Activated CD4-positive, CD25-positive, alpha-beta regulatory T cell (primary cell): ENCODE measurements around the gene TPRKB.
"Not testable (repeated sequence)": the region's sequence is repeated elsewhere in the genome, so short reads cannot be mapped to it uniquely, and the experiment has no call there.

Experiments used
- DNase-seq, 4 experiments: peaks; one replicate each; lab custom pipeline; 2025; lab: John Stamatoyannopoulos, UW

The TPRKB gene

DNA sequence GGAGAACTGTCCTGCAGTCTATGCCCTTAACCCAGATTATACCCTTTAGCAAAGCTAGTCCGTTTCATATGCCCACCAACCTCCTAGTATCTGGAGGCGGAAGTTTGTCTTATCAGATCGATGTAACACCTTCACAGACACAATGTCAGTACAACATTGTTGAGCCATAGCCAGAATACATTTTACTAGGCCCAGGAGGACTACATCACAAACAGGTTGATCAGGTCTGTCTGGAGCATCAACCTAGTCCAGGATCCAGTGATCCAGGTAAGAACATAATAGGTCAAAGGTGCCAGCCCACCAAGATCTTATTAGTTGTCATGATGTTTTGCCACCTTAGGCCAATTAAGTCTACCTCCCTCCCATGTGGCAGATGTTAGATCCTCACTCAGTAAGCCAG lies 2.0 kb upstream of the TPRKB start:
- no peak for DNase-seq

DNA sequence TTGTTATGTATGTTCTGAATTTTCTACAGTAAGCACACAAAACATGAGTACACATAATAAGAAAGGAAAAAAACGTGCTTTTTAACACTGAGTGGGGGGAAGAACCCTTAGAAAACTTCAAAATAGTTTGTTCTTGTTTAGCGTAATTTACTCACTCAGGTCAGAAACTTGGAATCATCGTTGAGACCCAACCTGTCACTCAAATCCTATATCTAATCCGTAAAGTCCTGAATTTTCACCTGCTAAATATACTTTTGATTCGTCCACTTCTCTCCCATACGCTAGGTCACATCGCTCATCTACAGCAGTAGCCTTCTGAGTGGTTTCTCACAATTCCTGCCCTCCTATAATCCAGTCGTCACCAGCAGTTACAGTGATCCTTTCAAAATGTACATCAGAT lies 767 bp downstream of the TPRKB start:
- no peak for DNase-seq

DNA sequence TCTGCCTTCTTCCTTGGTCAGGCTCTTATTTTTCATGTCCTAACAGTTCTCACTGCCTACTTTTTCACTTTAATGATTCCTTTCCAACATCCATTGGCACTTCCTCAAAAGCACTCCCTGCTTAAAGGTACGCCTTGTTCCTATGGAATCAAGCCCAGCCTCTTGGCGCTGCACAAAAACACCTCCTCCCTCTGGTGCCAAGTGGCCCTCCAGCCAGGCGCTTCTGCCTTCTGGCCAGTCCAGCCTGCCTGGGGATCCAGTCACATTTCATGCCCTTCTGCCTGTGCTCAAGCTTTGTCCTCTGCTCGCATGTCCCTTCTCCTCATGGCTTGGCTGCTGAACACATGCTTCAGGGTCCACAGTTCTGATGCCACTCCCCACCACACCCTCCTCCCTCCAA lies 6.3 kb downstream of the TPRKB start:
- DNase-seq: no peak

DNA sequence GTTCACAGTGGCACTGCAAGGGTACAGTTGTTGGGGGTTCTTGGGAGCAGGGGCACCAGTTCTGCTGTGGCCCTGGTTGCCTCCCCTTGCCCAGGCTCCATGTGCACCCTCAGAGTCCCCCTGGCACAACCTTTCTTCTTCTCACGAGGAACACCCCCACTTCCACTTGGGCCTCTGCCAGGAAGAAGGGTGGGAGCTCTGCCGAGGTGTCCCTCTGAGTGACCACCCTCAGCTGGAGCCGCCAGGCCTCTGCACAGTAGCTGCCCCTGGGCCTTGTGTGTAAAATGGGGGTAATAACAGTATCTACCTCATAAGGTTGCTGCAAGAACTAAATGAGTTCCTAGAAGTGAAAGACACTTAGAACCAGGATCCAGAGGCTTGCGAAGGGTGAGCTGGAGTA lies 8.4 kb downstream of the TPRKB start:
- DNase-seq: no peak

DNA sequence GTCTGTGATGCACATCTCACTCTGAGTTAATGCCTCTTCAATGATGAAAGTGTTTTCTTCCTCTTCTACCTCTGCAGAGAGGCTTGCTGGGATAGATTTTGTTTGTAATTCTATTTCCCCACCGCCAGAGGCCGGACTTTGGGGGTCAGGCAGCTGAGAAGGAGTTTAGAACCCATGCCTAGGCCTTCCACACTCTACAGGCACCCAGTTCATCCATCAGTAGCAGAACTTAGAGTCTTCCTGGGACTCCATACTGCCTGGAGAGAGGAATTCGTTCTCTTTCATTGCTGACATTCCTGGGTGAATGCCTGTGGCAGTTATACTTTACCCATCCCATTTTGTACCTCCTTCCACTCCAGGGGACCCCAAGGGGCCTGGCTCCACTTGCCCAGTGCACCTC lies 9.1 kb downstream of the TPRKB start:
- no peak for DNase-seq

DNA sequence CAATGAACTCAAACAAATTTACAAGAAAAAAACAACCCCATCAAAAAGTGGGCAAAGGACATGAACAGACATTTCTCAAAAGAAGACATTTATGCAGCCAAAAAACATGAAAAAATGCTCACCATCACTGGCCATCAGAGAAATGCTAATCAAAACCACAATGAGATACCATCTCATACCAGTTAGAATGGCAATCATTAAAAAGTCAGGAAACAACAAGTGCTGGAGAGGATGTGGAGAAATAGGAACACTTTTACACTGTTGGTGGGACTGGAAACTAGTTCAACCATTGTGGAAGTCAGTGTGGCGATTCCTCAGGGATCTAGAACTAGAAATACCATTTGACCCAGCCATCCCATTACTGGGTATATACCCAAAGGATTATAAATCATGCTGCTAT lies 10.5 kb downstream of the TPRKB start:
- not testable (repeated sequence) for DNase-seq

DNA sequence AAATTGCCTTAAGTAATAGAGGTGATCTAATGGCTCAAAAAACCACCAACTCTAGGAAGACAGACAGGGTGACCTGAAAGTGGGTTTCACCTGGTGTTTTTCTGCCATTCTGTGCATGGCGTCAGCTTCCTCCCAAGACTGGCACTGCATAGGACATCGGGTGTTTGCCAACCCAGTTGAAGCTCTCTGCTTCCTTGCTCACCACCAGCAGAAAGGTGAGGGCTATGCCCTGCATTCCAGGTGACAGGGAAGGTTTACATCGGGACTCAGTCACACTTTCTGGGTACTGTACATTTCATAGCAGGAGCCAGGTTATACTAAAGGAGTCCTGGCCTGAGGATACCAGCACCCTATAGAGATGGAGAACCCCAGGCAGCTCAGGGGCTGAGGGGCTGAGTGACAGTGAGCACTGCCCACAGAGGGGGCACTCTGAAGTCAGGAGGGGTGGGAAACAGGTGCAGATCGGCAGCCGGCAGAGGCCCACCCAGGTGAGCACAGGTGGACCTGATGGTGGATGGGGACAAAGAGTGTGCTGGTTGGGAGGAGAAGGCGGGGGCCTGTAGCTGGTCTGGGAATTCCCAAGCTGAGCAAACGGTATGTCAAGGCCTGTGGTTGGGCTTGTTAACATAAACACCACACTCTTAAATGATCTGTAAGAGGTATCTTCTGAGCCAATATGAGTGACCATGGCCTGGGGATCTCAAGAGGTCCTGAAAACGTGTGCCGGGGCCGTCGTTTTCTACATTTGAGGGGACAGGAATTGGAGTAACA lies 18.1 kb downstream of the TPRKB start:
- DNase-seq: no peak

DNA sequence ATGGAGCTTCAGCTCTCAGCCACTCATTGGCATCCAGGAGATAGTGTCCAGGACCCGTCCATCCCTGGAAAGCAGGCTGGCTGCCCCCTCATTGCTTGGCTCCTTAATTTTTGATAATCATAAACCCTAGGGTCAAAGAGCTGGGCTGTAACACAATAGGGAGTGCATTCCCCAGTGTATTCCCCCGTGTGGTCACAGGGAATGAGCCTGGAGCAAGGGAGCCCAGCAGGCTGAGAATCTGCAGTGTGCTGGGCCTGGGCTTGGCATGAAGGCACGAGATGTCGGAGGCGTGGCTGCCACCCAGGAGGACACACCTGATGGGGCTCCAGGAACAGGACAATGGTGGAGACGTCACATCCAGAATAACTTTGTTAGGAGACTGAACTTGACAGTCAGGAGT lies 18.7 kb downstream of the TPRKB start:
- no peak for DNase-seq

DNA sequence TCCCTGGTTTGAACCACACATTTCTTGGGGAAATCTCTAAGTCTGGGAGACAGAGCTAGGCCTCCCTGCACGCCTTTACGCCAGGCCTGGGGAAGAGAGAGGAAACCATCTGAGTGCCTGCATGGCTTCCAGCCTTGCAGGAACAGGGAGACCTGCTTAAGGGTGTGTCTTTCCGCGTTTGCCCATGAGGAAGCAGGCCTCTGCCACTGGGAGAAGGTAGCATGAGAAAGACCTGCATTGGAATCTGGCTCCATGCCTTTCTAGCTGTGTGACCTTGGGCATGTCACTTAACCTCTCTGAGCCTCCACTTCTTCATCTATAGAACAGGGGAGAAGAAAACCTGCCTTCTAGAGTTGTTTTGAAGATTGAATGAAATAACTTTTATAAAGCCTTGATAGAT lies 19.4 kb downstream of the TPRKB start:
- not testable (repeated sequence) for DNase-seq

DNA sequence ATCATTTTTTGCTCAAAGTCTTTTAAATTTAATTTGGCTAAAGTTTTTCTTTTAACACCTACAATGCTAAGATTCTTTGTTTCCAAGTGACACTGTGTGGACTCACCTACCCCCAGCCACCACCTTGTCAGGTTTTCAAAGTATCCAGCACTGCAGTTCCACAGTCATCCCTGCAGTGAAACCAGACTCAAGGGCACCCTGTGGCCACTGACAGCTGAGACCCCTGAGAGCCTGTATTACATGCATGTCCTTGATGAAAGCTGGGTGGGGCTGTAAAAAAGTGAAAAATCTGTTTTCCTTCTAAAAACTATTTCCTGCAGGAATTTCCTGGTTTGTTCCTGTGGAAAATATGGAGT lies 19.9 kb downstream of the TPRKB start:
- DNase-seq: no peak

DNA sequence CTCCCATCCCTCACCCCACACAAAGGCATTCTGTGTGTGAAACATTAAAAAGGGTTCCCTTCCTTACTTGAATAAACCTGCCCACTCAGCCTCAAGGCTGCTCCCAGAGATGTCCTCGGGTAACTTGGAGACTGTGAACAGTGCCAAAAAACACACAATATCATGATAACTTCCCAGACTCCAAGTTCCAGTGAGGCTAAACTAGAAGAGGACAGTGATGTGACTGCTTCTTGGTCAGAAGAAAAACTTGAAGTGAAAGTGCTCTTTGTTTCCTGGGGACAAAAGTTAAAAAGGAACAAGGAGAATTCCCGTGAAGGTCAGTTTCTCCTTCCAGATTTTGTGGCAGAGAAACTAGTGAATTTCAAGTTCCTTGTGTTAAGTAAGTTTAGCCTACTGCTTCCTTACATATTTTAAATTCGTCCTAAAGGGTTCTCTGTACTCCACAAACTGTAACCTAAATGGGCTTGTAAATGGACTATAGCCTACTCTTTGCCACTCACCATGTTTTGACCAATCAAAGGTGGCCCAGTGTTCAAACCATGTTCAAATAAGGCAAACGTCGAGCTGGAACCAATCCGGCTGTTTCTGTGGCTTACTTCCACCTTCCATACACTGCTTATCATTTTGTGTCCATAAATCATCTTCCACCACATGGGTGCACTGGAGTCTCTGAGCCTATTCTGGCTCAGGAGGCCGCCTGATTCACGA lies 20.4 kb downstream of the TPRKB start:
- no peak for DNase-seq

DNA sequence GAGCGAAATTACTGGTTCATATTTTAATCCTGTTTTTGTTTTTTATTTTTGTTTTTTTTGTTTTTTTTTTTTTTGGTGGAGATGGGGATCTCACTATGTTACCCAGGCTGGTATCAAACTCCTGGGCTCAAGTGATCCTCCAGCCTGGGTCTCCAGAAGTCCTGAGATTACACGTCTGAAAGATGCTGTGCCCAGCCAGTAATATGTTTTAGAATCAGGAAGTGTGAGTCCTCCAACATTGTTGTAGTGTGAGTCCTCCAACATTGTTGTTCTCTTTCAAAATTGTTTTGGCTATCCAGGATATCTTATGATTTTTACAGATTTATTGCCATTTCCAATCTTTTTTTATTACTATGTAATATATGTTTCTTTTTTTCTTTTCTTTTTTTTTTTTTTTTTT lies 23.1 kb downstream of the TPRKB start:
- no peak for DNase-seq

DNA sequence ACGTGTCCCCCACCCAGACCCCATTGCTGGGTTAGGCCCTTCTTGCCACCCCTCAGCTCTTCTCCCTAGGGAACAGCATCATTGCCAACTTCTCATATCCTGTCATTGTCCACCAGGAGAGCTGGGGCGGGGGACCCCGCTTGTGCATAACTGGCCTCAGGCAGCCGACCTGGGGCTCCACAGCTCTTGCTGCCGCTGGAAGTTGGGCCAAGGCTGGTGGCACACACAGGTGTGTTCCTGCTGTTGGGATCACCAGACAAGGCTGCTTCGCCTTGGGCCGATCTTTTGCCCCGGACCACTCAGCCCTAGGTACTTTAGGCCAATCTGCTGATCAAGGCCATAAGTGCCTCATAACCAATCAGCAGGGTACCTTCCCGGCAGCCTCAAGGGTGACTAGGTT lies 28.6 kb downstream of the TPRKB start:
- DNase-seq: no peak

DNA sequence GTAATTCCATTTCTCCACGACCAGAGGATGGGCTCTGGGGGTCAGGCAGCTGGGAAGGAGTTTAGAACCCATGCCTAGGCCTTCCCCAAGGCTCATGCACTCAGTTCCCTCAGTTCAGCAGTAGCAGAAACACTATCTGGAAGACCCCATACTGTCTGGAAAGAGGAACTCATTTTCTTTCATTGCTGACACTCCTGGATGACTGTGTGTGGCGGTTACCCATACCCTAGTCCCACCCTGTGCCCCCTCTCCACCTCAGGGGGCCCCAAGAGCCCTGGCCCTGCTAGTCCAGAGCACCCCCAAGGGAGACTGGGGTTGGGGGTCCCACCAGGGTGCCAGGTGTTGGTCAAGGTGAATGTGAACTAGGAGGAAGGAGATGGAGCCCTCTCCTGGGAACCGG lies 29.5 kb downstream of the TPRKB start:
- DNase-seq: no peak

DNA sequence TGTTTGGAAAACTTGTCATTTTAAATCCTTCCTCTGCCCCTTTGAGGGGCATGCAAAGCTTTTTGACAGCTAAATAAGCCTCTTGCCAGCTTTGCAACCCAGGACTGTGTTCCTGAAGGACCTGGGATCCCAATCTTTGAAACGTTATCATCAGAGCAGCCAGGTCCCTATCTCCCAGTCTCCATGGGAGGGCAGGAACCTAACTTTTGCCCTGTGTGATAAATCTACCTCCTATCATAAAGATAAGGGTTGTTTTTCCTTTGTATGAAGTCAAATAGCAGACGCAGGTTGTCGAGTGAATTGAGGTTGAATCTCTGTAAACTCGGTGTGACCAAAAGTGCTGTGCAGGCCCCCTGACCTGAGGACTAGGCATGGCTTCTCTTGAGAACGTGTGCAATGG lies 30.1 kb downstream of the TPRKB start:
- DNase-seq: no peak

DNA sequence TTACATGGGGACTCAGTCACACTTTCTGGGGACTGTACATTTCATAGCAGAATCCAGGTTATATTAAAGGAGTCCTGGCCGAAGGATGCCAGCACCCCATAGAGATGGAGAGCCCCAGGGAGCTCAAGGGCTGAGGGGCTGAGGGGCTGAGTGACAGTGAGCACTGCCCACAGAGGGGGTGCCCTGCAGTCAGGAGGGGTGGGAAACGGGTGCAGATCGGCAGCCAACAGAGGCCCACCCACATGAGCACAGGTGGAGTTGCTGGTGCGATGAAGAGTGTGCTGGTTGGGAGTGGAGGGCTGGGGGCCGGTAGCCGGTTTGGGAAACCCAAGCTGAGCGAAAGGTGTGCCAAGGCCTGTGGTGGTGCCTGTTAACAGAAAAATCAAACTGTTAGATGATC lies 32.1 kb downstream of the TPRKB start:
- no peak for DNase-seq

DNA sequence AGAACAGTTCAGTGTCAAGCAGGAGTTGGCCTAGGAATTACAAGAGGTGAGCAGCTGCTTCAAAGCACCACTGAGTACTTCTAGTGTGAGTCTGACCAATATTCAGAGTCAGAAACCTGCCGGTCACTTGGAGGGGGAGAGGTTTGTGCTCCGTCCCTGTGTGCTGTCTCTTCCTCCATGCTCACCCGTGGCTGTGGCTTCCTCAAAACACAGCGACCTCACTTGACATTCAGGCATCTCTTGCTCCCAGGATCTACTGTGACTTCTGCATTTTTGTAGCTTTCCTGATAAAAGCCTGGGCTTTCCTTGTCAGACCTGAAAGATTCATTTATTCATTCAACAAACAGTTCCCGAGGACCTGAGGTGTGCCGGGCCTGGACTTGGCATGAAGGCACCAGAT lies 32.9 kb downstream of the TPRKB start:
- DNase-seq: no peak

DNA sequence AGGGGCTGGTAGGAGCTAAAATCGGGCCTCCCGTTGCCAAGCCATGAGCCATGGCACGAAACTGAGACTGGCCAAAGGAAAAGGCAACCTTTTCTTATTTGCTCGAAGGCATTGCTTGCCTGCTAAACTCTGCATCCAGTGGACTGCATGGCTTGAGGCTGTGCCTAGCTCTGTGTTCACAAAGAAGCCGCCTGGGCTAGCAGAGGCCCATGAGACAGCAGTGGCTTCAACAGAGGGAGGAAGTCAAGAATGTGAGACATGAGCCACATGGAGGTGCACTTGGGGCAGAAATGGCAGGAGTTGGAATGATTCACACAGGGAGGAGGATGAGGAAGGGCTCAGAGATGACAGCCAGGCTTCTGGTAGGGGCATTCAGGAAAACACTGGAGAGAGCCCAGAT lies 33.5 kb downstream of the TPRKB start:
- no peak for DNase-seq

DNA sequence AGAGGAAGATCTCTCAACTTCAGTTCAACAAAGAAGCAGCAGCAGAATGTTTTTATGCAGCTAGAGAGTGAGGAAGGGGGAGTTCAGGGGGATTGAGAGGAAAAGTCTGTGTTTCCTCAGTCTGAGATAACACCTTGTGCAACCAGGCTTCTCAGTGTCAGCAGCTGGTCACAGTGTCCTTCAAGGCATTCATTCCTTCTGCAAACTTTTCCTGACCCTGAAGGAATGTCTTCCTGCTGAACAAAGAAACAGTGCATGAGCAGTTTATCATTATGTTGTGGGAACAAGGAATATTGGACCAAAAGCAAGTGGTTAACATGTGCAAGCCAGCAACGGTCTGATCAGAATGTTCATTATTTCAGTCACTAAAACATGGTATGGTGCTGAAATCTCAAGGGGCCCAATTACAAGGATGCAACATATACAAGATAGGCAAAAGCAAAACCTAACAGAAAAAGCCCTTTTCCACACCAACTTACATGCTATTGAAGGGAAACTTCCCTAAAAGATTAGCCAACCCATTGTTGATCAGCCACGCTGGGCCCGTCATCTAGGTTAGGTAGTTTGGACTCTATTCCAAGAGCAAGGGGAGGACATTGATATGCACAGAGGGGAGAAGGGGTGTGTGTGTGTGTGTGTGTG lies 34.2 kb downstream of the TPRKB start:
- DNase-seq: not testable (repeated sequence)

DNA sequence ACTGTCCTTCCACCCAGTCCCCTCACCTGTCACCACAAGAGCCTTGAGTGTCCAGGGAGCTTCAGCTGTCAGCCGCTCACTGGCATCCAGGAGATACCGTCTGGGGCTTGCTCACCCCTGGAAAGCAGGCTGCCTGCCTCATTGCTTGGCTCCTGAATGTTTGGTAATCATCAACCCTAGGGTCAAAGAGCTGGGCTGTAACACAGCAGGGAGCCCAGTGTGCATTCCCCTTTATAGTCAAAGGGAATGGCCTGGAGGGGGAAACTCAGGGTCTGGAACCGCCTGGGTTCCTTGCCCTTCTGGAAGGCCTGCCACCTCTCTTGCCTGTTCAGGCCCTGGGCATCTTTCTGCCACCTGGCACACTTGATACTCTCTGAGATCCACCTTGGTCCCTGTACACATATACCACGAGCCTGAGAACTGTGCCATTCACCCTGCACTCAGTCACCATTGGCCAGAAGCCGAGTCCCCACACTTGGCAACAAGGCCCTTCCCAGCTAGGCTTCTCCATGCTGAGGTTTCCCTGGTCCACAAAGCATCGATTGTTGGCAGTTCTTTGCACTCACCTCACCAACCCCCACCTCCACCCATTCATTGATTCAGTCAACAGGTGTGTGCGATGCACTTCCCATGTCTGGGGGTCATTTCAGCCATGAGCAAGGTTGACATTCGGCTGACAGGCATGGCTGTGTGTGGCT lies 35.0 kb downstream of the TPRKB start:
- DNase-seq: no peak

DNA sequence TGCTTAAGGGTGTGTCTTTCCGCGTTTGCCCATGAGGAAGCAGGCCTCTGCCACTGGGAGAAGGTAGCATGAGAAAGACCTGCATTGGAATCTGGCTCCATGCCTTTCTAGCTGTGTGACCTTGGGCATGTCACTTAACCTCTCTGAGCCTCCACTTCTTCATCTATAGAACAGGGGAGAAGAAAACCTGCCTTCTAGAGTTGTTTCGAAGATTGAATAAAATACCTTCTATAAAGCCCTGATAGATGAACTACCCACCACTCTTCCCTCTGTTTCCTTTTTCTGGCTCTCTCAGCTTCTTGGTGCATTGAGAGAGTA lies 35.7 kb downstream of the TPRKB start:
- DNase-seq: not testable (repeated sequence)

DNA sequence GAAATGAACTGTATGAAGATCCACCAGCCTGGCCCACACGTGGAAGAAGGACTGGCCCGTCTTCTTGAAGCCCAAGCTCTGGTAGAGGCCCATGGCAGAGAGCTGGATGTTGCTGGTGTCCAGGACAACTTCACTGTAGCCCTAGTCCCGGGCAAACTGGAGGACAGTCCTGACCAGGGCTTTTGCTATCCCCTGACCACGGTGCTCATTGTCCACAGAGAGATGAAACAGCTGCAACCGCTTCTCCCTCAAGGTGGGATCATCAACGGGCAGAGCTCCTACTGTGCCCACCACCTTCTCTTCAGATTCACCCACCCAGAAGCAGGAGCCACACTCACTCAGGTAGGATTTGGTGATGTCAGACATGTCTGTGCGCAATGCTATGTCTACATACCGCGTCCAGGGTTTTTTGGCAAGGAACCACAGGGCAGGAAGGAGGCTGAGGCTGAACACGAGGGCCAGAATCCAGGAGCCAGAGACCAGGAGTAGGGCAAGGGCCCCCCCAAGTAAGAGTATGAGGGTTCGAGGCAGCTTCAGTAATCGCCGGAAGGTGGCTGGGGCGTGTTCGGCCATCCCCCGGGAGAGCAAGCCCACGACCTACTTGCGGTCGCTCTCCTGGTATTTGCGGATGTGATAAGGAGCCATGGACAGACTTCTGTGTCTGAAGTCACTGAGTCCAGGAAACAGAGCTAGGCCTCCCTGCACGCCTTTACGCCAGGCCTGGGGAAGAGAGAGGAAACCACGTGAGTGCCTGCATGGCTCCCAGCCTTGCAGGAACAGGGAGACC lies 36.3 kb downstream of the TPRKB start:
- no peak for DNase-seq
